Nephron progenitor cell (in vitro differentiated cells): ENCODE data around the gene TAS2R30.

ENCODE experiments used
- DNase-seq: peaks from one replicate; pipeline ENCODE4 v3.0.0; 2021
- H3K27ac Mint-ChIP-seq: 2 replicates; pipeline ENCODE4 v1.8.0; 2021; ENCODE audit warnings: mild to moderate bottlenecking, moderate library complexity, mixed read lengths
- H3K27me3 Mint-ChIP-seq: 2 replicates; pipeline ENCODE4 v1.8.0; 2021; ENCODE audit warnings: mild to moderate bottlenecking, low read depth, mixed read lengths; ENCODE audit not compliant: poor library complexity
- H3K36me3 Mint-ChIP-seq: 2 replicates; pipeline ENCODE4 v1.8.0; 2021; ENCODE audit warnings: low read depth, mixed read lengths
- H3K4me1 Mint-ChIP-seq: 2 replicates; pipeline ENCODE4 v1.8.0; 2021; ENCODE audit warnings: mixed read lengths
- H3K4me3 Mint-ChIP-seq: 2 replicates; pipeline ENCODE4 v1.8.0; 2021; ENCODE audit warnings: mild to moderate bottlenecking, moderate library complexity, mixed read lengths
- H3K9me3 Mint-ChIP-seq: 2 replicates; pipeline ENCODE4 v1.8.0; 2021; ENCODE audit warnings: mild to moderate bottlenecking, moderate library complexity, mixed read lengths
- TF ChIP-seq, protein P1 (sequence below): fragments of 200-600 bp; sonication (generic); IDR thresholded peaks from 2 replicates; pipeline ENCODE4 v1.5.0; 2021; ENCODE audit warnings: antibody characterized with exemption

The TAS2R30 gene

DNA sequence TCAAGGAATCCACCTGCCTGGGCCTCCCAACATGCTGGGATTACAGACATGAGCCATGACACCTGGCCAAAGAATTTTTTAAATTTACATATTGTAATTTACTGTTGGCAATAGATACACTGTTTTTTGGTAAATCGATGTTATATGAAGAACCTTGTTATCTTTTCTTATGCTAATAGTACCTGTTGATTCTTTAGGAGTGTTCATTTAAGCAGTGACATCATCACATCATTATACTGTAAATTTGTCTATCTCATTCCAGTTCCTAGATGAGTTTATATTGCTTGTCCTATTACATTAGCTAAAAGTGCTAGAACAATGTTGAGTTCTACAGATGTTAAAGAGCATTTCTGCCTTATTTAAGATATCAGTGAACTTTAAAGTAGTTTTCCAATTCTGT is 13.0 kb upstream of the TAS2R30 start:
- TF ChIP-seq, protein P1, sequence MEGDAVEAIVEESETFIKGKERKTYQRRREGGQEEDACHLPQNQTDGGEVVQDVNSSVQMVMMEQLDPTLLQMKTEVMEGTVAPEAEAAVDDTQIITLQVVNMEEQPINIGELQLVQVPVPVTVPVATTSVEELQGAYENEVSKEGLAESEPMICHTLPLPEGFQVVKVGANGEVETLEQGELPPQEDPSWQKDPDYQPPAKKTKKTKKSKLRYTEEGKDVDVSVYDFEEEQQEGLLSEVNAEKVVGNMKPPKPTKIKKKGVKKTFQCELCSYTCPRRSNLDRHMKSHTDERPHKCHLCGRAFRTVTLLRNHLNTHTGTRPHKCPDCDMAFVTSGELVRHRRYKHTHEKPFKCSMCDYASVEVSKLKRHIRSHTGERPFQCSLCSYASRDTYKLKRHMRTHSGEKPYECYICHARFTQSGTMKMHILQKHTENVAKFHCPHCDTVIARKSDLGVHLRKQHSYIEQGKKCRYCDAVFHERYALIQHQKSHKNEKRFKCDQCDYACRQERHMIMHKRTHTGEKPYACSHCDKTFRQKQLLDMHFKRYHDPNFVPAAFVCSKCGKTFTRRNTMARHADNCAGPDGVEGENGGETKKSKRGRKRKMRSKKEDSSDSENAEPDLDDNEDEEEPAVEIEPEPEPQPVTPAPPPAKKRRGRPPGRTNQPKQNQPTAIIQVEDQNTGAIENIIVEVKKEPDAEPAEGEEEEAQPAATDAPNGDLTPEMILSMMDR, result no peak
- H3K4me1 Mint-ChIP-seq, result no peaks in the 10 kb centered on the region
- H3K9me3 Mint-ChIP-seq, result peaks cover 74% of the 10 kb centered on the region
- no peaks in the 10 kb centered on the region for H3K27me3 Mint-ChIP-seq
- DNase-seq, result no peak
- H3K36me3 Mint-ChIP-seq, result peaks cover 75% of the 10 kb centered on the region
- no peak overlapping the region for H3K4me3 Mint-ChIP-seq
- no peak overlapping the region for H3K27ac Mint-ChIP-seq

DNA sequence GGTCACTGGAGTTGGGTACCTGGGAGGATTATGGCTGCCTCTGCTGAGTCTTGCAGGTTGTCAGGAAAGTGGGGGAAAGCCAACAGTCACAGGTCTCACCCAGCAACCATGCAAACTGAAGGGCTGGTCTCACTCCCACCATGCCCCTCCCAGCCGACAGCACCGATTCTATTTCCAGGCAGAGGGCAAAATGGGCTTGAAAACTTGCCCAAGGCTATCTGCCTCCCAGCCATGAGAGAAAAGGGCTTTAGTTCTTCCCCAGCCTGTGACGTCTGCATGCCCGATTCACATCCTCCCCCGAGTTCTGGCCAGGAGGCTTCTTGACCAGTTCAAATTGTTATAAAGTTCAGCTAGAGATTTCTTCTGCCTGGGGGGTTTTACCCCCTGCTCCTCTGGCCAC is 9.9 kb upstream of the TAS2R30 start:
- H3K4me3 Mint-ChIP-seq, result no peak overlapping the region
- H3K4me1 Mint-ChIP-seq, result no peaks in the 10 kb centered on the region
- TF ChIP-seq, protein P1, result no peak
- no peak overlapping the region for H3K27ac Mint-ChIP-seq
- H3K27me3 Mint-ChIP-seq, result no peaks in the 10 kb centered on the region
- H3K9me3 Mint-ChIP-seq, result peaks cover 77% of the 10 kb centered on the region
- peaks cover 85% of the 10 kb centered on the region for H3K36me3 Mint-ChIP-seq
- DNase-seq, result no peak

DNA sequence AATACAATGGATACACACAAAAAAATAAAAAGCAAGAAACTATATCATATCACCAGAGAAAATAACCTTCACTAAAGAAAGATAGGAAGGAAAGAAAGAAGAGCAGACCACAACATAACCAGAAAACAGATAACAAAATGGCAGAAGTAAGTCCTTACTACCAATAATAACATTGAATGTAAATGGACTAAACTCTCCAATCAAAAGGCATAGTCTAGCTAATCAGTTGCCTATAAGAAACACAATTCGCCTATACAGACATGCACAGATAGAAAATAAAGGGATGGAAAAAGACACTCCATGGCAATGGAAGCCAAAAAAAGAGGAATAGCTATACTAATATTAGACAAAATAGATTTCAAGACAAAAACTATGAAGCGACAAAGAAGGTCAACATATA is 8.9 kb upstream of the TAS2R30 start:
- no peaks in the 10 kb centered on the region for H3K4me1 Mint-ChIP-seq
- no peak overlapping the region for H3K4me3 Mint-ChIP-seq
- H3K36me3 Mint-ChIP-seq, result peaks cover 85% of the 10 kb centered on the region

DNA sequence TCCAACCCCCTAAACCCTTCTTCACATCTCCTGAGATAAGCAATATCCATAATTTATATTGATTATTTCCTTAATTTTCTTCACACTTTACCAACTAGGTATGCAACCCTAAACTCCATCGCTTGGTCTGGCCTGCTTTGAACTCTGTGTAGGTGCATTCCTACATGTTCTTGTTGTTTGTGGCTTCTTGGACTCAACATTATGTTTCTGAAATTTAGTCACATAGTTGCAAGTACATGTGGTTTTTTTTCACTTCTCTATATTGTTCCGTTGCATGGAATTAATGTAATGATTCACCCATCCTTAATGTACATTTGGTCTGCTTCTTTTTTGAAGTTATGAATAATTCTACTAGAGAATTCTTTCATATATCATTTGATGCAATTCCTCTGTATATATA is 1.6 kb upstream of the TAS2R30 start:
- TF ChIP-seq, protein P1, result no peak
- Mint-ChIP-seq H3K4me1 (no peaks in the 10 kb centered on the region), H3K27me3 (no peaks in the 10 kb centered on the region), H3K4me3 (no peak overlapping the region), H3K27ac (no peak overlapping the region), H3K36me3 (peaks cover 56% of the 10 kb centered on the region), H3K9me3 (peaks cover 15% of the 10 kb centered on the region)
- no peak for DNase-seq

More for the DNA sequence above, 8.9 kb upstream of the TAS2R30 start:
- TF ChIP-seq, protein P1, result no peak
- peaks cover 77% of the 10 kb centered on the region for H3K9me3 Mint-ChIP-seq
- no peaks in the 10 kb centered on the region for H3K27me3 Mint-ChIP-seq
- no peak for DNase-seq
- no peak overlapping the region for H3K27ac Mint-ChIP-seq

DNA sequence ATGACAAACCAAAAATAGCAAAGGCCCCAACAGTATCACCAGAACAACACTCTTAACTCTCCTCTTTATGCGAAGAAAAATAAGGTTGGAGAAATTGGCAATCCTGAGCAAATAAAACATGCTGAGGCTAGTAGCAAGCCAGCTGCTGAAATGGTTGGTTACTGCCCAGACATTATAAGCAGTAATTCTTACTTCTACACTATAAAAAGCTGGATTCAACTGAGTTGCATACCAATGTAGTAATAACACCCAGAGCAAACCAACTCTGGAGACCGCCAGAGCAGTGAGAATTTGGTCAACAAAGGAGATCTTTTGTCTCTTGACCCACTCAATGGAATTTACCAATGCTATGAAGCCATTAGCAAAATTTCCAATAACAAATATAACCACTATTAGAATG is 628 bp downstream of the TAS2R30 start:
- H3K4me1 Mint-ChIP-seq, result no peaks in the 10 kb centered on the region
- TF ChIP-seq, protein P1, result no peak
- no peak overlapping the region for H3K4me3 Mint-ChIP-seq
- peak overlapping the region; percentile 3 for H3K27ac Mint-ChIP-seq
- H3K9me3 Mint-ChIP-seq, result peaks cover 5% of the 10 kb centered on the region
- DNase-seq, result no peak
- H3K36me3 Mint-ChIP-seq, result peaks cover 55% of the 10 kb centered on the region
- H3K27me3 Mint-ChIP-seq, result peaks cover 3% of the 10 kb centered on the region

DNA sequence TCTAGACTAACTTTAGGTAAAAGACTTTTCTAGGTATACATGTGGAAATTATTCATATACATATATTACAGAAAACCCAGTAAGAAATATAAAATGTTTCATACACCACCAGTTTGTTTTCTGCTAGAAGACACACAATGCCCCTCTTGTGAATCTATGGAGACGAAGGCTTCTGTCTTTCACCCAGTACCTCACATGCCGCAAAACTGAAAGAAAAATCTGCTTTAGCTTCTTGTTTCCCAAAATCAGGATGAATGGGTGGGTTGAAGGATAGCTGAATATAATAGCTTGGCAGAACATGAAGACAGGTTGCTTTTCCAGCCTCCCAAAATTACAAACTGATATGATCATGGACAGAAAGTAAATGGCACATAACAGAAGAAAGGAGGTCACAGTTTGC is 1.3 kb downstream of the TAS2R30 start:
- peaks cover 12% of the 10 kb centered on the region for H3K9me3 Mint-ChIP-seq
- no peak overlapping the region for H3K27ac Mint-ChIP-seq
- peaks cover 3% of the 10 kb centered on the region for H3K27me3 Mint-ChIP-seq
- no peak overlapping the region for H3K4me3 Mint-ChIP-seq
- H3K36me3 Mint-ChIP-seq, result peaks cover 61% of the 10 kb centered on the region
- no peaks in the 10 kb centered on the region for H3K4me1 Mint-ChIP-seq
- TF ChIP-seq, protein P1, result no peak
- DNase-seq, result no peak
